HepG2 (cell line): ENCODE measurements around the gene TRIAP1. TPM values are rescaled to one million over a fixed set of nuclear protein-coding genes. Genes with fewer than 3 reads are reported as not detected.

Source experiments
- HNF4G ChIP-seq, 2 experiments: sonication (generic) in 1 of 2; formaldehyde crosslinking in 1 of 2; IDR thresholded peaks; 2 replicates each; pipeline versions ENCODE4 v1.4.0 to v1.6.1; 2011 to 2020; ENCODE audit warnings: borderline replicate concordance in 2 of 2, low read depth in 2 of 2, mild to moderate bottlenecking in 2 of 2, low read length in 1 of 2, missing genetic modification reagents in 1 of 2, moderate library complexity in 1 of 2
- MED1 ChIP-seq: sonication (generic); formaldehyde crosslinking; IDR thresholded peaks from 2 replicates; pipeline ENCODE4 v1.4.0; 2020; ENCODE audit warnings: missing genetic modification reagents
- SALL1 ChIP-seq: sonication (generic); formaldehyde crosslinking; IDR thresholded peaks from 2 replicates; pipeline ENCODE4 v1.8.0; 2022; ENCODE audit warnings: mild to moderate bottlenecking, missing genetic modification reagents
- SP4 ChIP-seq: sonication (generic); formaldehyde crosslinking; IDR thresholded peaks from 2 replicates; pipeline ENCODE4 v1.8.1; 2023; ENCODE audit warnings: mild to moderate bottlenecking, missing genetic modification reagents
- SSRP1 ChIP-seq: IDR thresholded peaks from 2 replicates; pipeline ENCODE4 v1.6.1; 2016; ENCODE audit warnings: control low read depth
- ZNF24 ChIP-seq: fragments of 450-650 bp; IDR thresholded peaks from 2 replicates; pipeline ENCODE4 v1.6.1; 2017; ENCODE audit warnings: antibody characterized with exemption, mild to moderate bottlenecking
- ZNF430 ChIP-seq: sonication (generic); formaldehyde crosslinking; IDR thresholded peaks from 2 replicates; pipeline ENCODE4 v1.9.0; 2021; ENCODE audit warnings: mild to moderate bottlenecking, missing genetic modification reagents
- ZNF530 ChIP-seq: sonication (generic); formaldehyde crosslinking; IDR thresholded peaks from 2 replicates; pipeline ENCODE4 v1.5.0; 2020; ENCODE audit warnings: low read depth, mild to moderate bottlenecking, missing genetic modification reagents
- ZNF556 ChIP-seq: sonication (generic); formaldehyde crosslinking; IDR thresholded peaks from 2 replicates; pipeline ENCODE4 v1.4.0; 2020; ENCODE audit warnings: mild to moderate bottlenecking, missing genetic modification reagents, borderline replicate concordance
- ZNF558 ChIP-seq: sonication (generic); formaldehyde crosslinking; IDR thresholded peaks from 2 replicates; pipeline ENCODE4 v1.9.0; 2022; ENCODE audit warnings: mild to moderate bottlenecking, missing genetic modification reagents, borderline replicate concordance
- ZNF839 ChIP-seq: sonication (generic); formaldehyde crosslinking; IDR thresholded peaks from 2 replicates; pipeline ENCODE4 v1.4.0; 2020; ENCODE audit warnings: missing genetic modification reagents, mild to moderate bottlenecking, borderline replicate concordance
- ZNF891 ChIP-seq: sonication (generic); formaldehyde crosslinking; IDR thresholded peaks from 2 replicates; pipeline ENCODE4 v1.5.0; 2020; ENCODE audit warnings: mild to moderate bottlenecking, missing genetic modification reagents
- polyA plus RNA-seq, 8 experiments: library from polyadenylated mRNA; depleted of rRNA in 3 of 8; stranded (reverse) in 7 of 8; unstranded in 1 of 8; fragments of >200 nt; fragmentation: Illumina TruSeq in 4 of 8; extraction: Trizol in 4 of 8; gene quantifications; 2 replicates each; pipeline versions ENCODE4 v1.2.1 to v1.2.3, GENCODE V29; 2011 to 2016; ENCODE audit warnings: low read depth in 4 of 8, missing spikeins in 1 of 8, mixed read lengths in 1 of 8; ENCODE audit not compliant: insufficient read depth in 1 of 8
- total RNA-seq, 5 experiments: library from RNA; depleted of rRNA; stranded (reverse); fragments of >200 nt; fragmentation: Illumina TruSeq; extraction: Trizol; gene quantifications; 2 replicates each; pipeline ENCODE4 v1.2.3, GENCODE V29; 2016; ENCODE audit warnings: low read depth in 1 of 5
- TF ChIP-seq, protein P1 (sequence below): sonication (generic); formaldehyde crosslinking; IDR thresholded peaks from 2 replicates; pipeline ENCODE4 v1.4.0; 2020; ENCODE audit warnings: missing genetic modification reagents
- TF ChIP-seq, protein P2 (sequence below): IDR thresholded peaks from 2 replicates; pipeline ENCODE4 v1.6.1; 2016; ENCODE audit warnings: low read depth, borderline replicate concordance
- TF ChIP-seq, protein P3 (sequence below): IDR thresholded peaks from 2 replicates; pipeline ENCODE4 v1.6.1; 2016; ENCODE audit warnings: mild to moderate bottlenecking
- TF ChIP-seq, protein P4 (sequence below): sonication (generic); formaldehyde crosslinking; IDR thresholded peaks from 2 replicates; pipeline ENCODE4 v1.5.0; 2020; ENCODE audit warnings: mild to moderate bottlenecking, missing genetic modification reagents, moderate library complexity
- TF ChIP-seq, protein P5 (sequence below): IDR thresholded peaks from 2 replicates; pipeline ENCODE4 v1.6.1; 2016; ENCODE audit warnings: low read depth
- TF ChIP-seq, protein P6 (sequence below): sonication (generic); formaldehyde crosslinking; IDR thresholded peaks from 2 replicates; pipeline ENCODE4 v1.5.0; 2020; ENCODE audit warnings: missing genetic modification reagents

Gene TRIAP1
- total and polyA plus RNA-seq, 2 of the 13 experiments (the other 11 are each of a cell fraction or from before 2014, with no cell fraction given) = 55.0 to 117 TPM

DNA sequence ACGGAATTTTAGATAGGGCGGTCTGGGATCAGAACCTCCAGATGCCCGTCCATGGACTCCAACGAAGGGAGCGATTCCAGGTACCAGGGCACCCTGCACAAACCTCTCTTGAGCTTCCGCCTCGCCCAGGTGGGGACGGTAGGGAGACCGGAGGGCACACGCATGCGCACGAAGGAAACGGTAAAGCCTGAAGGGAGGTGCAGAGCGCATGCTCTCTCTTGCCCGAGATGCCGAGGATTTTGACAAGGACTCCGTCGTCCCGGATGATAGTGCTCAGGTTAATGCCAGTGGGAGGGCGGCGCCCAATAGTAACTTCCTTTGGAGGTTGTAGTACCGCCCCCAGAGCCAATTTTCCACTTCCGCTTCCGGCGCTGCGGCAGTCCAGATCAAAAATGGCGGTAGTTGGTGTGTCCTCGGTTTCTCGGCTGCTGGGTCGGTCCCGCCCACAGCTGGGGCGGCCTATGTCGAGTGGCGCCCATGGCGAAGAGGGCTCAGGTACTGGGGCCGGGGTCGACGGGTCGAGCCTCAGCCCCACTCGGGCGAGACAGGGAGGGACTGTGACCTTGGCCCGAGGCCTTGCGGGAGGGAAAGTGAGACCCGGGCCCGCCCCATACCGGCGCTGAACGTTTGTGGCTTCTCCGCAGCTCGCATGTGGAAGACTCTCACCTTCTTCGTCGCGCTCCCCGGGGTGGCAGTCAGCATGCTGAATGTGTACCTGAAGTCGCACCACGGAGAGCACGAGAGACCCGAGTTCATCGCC lies 8.3 kb downstream of the TRIAP1 start, which contains the start of gene COX6A1 (continued):
- TF ChIP-seq, protein P1, sequence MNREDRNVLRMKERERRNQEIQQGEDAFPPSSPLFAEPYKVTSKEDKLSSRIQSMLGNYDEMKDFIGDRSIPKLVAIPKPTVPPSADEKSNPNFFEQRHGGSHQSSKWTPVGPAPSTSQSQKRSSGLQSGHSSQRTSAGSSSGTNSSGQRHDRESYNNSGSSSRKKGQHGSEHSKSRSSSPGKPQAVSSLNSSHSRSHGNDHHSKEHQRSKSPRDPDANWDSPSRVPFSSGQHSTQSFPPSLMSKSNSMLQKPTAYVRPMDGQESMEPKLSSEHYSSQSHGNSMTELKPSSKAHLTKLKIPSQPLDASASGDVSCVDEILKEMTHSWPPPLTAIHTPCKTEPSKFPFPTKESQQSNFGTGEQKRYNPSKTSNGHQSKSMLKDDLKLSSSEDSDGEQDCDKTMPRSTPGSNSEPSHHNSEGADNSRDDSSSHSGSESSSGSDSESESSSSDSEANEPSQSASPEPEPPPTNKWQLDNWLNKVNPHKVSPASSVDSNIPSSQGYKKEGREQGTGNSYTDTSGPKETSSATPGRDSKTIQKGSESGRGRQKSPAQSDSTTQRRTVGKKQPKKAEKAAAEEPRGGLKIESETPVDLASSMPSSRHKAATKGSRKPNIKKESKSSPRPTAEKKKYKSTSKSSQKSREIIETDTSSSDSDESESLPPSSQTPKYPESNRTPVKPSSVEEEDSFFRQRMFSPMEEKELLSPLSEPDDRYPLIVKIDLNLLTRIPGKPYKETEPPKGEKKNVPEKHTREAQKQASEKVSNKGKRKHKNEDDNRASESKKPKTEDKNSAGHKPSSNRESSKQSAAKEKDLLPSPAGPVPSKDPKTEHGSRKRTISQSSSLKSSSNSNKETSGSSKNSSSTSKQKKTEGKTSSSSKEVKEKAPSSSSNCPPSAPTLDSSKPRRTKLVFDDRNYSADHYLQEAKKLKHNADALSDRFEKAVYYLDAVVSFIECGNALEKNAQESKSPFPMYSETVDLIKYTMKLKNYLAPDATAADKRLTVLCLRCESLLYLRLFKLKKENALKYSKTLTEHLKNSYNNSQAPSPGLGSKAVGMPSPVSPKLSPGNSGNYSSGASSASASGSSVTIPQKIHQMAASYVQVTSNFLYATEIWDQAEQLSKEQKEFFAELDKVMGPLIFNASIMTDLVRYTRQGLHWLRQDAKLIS (CRISPR knock-in tag) = peak; percentile 67; the same call in 1 of the 2 replicates
- TF ChIP-seq ZNF839 (CRISPR knock-in tag) (0 out of 2 replicates have a peak, but pooled peaks have one; percentile 41), ZNF24 (no peak), ZNF558 (0 out of 2 replicates have a peak, but pooled peaks have one; percentile 55), MED1 (CRISPR knock-in tag) (peak; percentile 49), SALL1 (peak; percentile 80; the same call in 1 of the 2 replicates), ZNF530 (no peak), ZNF891 (CRISPR knock-in tag) (peak; percentile 89), SP4 (peak; percentile 66), SSRP1 (no peak), ZNF430 (CRISPR knock-in tag) (no peak), HNF4G (IDR thresholded peaks at IDR 0.05; ENCODE audit: borderline replicate concordance, low read depth, low read length) (no peak), HNF4G (CRISPR knock-in tag; IDR thresholded peaks at IDR 0.05; ENCODE audit: borderline replicate concordance, low read depth) (peak; percentile 20; the same call in 1 of the 2 replicates), ZNF556 (CRISPR knock-in tag) (0 out of 2 replicates have a peak, but pooled peaks have one; percentile 18)
- TF ChIP-seq, protein P2, sequence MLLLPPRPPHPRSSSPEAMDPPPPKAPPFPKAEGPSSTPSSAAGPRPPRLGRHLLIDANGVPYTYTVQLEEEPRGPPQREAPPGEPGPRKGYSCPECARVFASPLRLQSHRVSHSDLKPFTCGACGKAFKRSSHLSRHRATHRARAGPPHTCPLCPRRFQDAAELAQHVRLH (CRISPR knock-in tag) = peak; percentile 59; the same call in 1 of the 2 replicates
- TF ChIP-seq, protein P3, sequence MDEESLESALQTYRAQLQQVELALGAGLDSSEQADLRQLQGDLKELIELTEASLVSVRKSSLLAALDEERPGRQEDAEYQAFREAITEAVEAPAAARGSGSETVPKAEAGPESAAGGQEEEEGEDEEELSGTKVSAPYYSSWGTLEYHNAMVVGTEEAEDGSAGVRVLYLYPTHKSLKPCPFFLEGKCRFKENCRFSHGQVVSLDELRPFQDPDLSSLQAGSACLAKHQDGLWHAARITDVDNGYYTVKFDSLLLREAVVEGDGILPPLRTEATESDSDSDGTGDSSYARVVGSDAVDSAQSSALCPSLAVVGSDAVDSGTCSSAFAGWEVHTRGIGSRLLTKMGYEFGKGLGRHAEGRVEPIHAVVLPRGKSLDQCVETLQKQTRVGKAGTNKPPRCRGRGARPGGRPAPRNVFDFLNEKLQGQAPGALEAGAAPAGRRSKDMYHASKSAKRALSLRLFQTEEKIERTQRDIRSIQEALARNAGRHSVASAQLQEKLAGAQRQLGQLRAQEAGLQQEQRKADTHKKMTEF (CRISPR knock-in tag) = peak; percentile 86
- TF ChIP-seq, protein P4, sequence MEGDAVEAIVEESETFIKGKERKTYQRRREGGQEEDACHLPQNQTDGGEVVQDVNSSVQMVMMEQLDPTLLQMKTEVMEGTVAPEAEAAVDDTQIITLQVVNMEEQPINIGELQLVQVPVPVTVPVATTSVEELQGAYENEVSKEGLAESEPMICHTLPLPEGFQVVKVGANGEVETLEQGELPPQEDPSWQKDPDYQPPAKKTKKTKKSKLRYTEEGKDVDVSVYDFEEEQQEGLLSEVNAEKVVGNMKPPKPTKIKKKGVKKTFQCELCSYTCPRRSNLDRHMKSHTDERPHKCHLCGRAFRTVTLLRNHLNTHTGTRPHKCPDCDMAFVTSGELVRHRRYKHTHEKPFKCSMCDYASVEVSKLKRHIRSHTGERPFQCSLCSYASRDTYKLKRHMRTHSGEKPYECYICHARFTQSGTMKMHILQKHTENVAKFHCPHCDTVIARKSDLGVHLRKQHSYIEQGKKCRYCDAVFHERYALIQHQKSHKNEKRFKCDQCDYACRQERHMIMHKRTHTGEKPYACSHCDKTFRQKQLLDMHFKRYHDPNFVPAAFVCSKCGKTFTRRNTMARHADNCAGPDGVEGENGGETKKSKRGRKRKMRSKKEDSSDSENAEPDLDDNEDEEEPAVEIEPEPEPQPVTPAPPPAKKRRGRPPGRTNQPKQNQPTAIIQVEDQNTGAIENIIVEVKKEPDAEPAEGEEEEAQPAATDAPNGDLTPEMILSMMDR = peak; percentile 38
- TF ChIP-seq, protein P5, sequence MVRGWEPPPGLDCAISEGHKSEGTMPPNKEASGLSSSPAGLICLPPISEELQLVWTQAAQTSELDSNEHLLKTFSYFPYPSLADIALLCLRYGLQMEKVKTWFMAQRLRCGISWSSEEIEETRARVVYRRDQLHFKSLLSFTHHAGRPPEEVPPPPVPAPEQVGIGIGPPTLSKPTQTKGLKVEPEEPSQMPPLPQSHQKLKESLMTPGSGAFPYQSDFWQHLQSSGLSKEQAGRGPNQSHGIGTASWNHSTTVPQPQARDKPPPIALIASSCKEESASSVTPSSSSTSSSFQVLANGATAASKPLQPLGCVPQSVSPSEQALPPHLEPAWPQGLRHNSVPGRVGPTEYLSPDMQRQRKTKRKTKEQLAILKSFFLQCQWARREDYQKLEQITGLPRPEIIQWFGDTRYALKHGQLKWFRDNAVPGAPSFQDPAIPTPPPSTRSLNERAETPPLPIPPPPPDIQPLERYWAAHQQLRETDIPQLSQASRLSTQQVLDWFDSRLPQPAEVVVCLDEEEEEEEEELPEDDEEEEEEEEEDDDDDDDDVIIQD (CRISPR knock-in tag) = peak; percentile 24; the same call in 1 of the 2 replicates
- TF ChIP-seq, protein P6, sequence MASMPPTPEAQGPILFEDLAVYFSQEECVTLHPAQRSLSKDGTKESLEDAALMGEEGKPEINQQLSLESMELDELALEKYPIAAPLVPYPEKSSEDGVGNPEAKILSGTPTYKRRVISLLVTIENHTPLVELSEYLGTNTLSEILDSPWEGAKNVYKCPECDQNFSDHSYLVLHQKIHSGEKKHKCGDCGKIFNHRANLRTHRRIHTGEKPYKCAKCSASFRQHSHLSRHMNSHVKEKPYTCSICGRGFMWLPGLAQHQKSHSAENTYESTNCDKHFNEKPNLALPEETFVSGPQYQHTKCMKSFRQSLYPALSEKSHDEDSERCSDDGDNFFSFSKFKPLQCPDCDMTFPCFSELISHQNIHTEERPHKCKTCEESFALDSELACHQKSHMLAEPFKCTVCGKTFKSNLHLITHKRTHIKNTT (CRISPR knock-in tag) = 0 out of 2 replicates have a peak, but pooled peaks have one; percentile 62
